HG03432 (cell line): ENCODE measurements around the gene ZG16.
A peak's percentile ranks its signal among the peaks of the same experiment; 100 is the strongest.

Experiments used
- ATAC-seq: cut with Tn5 transposase; IDR thresholded peaks from one replicate; pipeline ENCODE4 v1.9.1; 2021; ENCODE audit warnings: mild to moderate bottlenecking, moderate library complexity; ENCODE audit not compliant: unreplicated experiment

ZG16 gene

GRCh38 chr16:29820271-29820701, 42.2 kb downstream of the ZG16 start, which contains the start of gene MVP:
Gene MVP, plus strand, starts transcription at chr16:29820462. Its CDS starts 10,088 bp downstream, at chr16:29830550.
- no peak for ATAC-seq

- ATAC-seq, result peak; percentile 48
Measured at GRCh38 chr16:29820730-29821642, 42.9 kb downstream of the ZG16 start.

DNA sequence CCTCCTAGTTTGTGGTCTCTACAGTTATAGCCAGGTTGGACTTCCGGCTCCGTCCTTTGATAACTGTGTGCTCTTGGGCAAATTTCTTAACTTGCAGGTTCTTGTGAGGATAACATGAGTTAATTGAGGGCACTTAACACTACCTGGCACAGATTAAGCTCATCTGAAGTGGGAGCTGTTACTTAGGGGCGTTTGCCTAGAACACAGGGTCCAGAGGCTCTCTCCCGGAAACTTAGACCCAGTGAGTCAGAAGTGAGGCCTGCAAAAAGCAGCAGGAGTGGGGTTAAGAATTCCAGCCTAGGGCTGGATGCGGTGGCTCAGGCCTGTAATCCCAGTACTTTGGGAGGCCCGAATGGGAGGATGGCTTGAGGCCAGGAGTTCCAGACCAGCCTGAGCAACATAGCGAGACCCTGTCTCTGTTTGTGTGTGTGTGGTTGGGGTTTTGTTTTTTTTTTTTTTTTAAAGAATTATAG, 43.6 kb downstream of the ZG16 start:
- ATAC-seq, result no peak

DNA sequence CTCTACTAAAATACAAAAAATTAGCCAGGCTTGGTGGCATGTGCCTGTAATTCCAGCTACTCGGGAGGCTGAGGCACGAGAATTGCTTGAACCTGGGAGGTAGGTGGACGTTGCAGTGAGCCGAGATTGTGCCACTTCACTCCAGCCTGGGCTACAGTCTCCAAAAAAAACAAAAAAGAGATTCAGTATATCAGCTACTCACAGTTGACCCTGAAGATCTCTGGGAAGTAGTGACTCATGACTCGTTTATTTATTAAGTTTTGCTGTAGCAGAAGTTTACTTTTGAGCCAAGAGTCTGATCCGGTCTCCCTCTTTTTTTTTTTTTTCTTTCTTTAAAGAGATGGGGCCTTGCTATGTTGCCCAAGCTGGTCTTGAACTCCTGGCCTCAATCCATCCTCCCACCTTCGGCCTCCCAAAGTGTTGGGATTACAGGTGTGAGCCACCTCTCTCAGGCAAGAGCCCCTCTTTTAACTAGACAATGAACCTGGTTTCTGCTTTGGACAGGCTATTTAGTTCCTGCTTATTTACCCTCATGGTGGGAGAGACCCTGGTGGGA, 46.6 kb downstream of the ZG16 start:
- no peak for ATAC-seq

DNA sequence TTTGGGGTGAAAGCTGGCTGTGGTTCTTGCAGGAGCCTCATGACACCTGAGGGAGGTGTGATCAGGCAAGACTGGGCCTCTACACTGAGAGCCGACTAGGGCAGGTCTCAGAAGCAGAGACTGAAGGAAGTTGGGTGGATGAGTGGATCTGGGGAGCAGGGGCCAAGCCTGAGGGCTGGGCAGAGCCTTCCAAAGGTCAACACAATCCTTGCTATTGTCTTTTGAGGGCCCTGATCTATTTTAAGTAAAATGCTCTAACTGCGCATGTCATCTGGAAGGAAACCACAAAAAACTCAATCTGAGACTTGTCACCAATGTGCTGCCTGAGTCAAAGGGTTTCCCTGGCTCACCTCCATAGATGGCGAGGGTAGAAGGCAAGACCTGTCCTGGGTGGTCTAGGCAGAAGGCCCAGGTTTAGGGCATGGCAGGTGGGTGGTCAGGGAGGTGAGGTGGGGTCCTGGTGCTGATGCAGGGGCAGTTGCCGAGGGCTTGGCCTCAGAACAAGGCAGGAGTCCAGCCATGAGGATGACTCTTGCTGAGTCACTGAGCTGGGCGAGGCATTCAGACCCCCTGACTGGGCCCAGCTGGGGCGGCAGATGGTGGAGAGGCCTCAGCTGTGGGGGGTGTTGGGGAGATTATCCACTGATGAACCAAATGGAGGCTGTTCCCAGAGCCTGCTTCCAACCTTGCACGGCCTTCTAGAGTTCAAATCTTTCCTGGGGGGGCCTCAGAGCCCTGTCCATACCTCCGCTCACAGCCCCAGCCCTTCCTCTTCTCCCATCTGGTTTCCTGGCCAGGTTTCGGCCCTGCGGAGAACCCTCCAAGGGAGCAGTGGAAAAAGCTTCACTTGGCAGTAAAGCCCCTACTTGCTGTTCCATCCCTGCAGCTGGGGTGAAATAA, 47.3 kb downstream of the ZG16 start:
- no peak for ATAC-seq

GRCh38 chr16:29826342-29826695, 48.3 kb downstream of the ZG16 start:
- no peak for ATAC-seq

DNA sequence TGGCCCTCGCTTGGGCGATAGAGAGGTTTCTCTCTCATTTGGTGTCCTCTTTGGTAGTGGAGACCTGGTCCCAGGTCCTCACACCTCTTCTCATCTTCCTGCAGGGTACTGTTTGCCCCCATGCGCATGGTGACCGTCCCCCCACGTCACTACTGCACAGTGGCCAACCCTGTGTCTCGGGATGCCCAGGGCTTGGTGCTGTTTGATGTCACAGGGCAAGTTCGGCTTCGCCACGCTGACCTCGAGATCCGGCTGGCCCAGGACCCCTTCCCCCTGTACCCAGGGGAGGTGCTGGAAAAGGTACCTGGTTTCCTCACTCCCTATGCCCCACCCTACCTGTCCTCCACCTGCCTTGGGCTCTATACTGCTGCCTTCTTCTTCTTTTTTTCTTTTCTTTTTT, 52.7 kb downstream of the ZG16 start:
- no peak for ATAC-seq

- ATAC-seq, result no peak
Measured at GRCh38 chr16:29831490-29831889, 53.4 kb downstream of the ZG16 start.
